ENCODE measurements around the gene RTKN2.

DNA sequence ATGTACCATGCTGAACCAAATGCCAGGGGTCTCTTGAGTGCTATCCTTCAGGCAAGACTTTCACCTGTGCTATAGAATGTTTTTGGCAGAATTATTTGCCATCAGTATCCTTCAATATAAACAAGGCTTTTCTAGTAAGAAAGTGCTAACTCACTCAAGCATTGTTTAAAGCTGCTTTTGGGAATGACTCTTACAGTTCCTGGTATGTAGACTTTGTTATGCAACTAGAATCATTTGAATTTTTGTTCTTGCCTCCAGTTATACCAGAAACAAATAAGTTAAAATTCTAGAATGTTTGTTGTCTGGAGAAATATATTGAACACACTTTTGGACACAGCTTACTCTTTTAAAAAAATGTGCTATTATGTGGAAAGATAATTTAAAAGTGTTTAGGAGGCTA is 39.5 kb upstream of the RTKN2 start:
- TF ChIP-seq, protein P1, sequence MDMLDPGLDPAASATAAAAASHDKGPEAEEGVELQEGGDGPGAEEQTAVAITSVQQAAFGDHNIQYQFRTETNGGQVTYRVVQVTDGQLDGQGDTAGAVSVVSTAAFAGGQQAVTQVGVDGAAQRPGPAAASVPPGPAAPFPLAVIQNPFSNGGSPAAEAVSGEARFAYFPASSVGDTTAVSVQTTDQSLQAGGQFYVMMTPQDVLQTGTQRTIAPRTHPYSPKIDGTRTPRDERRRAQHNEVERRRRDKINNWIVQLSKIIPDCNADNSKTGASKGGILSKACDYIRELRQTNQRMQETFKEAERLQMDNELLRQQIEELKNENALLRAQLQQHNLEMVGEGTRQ (IDR thresholded peaks at IDR 0.05; ENCODE audit: low read depth, low read length): no peak
- TF ChIP-seq NFE2L2 (IDR thresholded peaks at IDR 0.05; ENCODE audit: low read depth, low read length) (peak; percentile 45; the same call in 1 of the 2 replicates), POLR2A (IDR thresholded peaks at IDR 0.05; ENCODE audit: low read depth, low read length) (no peak), MAFK (IDR thresholded peaks at IDR 0.05; ENCODE audit: low read depth, low read length) (no peak), SMC3 (IDR thresholded peaks at IDR 0.05; ENCODE audit: low read depth, low read length) (no peak)
- TF ChIP-seq, protein P2, sequence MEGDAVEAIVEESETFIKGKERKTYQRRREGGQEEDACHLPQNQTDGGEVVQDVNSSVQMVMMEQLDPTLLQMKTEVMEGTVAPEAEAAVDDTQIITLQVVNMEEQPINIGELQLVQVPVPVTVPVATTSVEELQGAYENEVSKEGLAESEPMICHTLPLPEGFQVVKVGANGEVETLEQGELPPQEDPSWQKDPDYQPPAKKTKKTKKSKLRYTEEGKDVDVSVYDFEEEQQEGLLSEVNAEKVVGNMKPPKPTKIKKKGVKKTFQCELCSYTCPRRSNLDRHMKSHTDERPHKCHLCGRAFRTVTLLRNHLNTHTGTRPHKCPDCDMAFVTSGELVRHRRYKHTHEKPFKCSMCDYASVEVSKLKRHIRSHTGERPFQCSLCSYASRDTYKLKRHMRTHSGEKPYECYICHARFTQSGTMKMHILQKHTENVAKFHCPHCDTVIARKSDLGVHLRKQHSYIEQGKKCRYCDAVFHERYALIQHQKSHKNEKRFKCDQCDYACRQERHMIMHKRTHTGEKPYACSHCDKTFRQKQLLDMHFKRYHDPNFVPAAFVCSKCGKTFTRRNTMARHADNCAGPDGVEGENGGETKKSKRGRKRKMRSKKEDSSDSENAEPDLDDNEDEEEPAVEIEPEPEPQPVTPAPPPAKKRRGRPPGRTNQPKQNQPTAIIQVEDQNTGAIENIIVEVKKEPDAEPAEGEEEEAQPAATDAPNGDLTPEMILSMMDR (conservative IDR thresholded peaks at IDR 0.05; ENCODE audit: low read depth, low read length): no peak

Data from IMR-90 (cell line).